ENCODE measurements around the gene ATP1A3. TPM values are rescaled to one million over a fixed set of nuclear protein-coding genes. Genes with fewer than 3 reads are reported as not detected.

ATP1A3 gene
- total RNA-seq, 4 donors from 2014 or later: not detected

DNA sequence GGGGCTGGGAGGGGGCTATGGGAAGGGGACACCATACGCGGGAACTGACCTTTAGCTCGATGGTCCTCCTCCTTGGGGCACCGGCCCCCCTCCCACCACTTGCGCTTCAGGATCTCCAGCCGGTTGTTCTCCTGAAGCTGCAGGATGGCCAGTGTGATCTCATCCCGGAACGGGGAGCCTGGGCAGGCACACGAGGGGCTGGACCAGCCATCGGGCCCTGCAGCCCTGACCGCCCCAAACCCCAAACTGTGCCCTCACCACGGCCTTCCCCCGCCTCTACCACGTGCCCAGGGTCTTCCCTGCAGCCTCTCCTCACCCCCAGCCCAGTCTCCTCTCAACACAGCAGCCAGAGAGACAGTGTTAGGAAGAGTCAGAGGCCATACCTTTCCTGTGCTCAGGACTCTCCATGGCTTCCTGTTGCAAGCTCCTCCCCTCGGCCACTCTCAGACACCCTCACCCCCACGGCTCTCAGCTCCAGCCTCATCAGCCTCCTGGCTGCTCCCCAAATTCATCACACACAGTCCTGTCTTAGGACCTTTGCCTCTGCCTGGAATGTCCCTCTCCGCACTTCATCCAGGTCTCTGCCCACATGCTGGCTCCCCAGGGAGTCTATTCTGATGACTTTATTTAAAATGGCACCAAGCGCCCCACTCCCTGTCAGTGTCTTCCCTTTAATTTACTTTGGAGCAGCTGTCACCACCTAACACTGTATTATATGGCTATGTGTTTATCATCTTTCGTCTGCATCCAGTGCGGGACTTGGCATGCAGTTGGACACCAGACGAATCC is 9.7 kb upstream of the ATP1A3 start:
- TF ChIP-seq, protein P1, sequence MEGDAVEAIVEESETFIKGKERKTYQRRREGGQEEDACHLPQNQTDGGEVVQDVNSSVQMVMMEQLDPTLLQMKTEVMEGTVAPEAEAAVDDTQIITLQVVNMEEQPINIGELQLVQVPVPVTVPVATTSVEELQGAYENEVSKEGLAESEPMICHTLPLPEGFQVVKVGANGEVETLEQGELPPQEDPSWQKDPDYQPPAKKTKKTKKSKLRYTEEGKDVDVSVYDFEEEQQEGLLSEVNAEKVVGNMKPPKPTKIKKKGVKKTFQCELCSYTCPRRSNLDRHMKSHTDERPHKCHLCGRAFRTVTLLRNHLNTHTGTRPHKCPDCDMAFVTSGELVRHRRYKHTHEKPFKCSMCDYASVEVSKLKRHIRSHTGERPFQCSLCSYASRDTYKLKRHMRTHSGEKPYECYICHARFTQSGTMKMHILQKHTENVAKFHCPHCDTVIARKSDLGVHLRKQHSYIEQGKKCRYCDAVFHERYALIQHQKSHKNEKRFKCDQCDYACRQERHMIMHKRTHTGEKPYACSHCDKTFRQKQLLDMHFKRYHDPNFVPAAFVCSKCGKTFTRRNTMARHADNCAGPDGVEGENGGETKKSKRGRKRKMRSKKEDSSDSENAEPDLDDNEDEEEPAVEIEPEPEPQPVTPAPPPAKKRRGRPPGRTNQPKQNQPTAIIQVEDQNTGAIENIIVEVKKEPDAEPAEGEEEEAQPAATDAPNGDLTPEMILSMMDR (IDR thresholded peaks at IDR 0.05; ENCODE audit: low read depth): no peak

DNA sequence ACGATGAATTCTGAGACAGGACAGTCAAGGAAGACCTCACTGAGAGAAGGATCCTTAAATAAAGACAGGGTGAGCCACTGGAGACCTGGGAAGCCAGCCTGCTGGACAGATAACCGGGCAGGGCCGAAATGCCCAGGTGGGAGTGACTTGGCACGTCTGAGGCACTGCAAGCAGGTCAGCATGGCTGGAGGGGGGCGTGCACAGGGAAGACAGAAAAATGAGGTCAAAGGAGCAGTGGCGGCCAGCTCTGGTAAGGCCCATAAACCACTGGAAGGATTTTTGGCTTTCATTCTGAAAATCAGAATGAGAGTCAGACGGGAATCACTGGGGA is 5.8 kb upstream of the ATP1A3 start:
- TF ChIP-seq, protein P1 (IDR thresholded peaks at IDR 0.05; ENCODE audit: low read depth): no peak

DNA sequence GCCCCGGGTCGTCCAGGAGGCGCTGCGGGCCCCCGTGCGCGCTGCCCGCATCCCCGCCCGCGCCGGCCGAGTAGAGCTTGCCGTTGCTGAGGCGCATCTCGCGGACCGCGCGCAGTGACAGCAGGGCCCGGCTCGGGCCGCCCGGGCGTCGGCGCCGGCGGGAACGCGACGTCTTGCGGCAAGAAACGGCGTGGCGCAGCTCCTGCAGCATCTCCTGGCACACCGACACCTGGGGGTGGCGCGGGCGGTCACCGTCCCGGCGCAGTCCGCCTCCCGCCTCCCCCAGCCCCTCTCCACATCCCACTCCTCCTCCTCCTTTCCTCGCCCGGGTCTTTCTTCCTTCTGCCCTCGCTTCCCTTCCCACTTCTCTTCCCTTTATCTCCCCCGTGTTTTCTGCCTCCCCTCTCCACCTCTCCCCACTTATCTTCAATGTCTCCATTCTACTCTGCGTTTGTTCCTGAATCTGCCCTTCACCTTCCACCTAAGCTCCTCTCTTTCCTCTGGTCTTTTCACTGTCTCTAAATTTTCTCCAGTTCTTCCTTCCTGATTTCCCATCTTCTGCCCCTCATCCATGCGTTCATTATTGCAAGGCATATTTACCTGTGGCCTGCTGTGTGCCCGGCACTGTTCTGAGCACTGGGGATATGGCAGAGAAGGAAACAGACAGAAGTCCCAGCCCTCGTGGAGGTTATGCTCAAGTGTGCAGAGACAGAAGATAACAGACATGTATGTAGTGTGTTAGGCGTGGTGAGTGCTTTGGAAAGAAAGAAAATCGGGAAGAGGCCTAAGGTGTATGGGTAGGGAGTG is 5.2 kb upstream of the ATP1A3 start:
- TF ChIP-seq, protein P1 (IDR thresholded peaks at IDR 0.05; ENCODE audit: low read depth): no peak

DNA sequence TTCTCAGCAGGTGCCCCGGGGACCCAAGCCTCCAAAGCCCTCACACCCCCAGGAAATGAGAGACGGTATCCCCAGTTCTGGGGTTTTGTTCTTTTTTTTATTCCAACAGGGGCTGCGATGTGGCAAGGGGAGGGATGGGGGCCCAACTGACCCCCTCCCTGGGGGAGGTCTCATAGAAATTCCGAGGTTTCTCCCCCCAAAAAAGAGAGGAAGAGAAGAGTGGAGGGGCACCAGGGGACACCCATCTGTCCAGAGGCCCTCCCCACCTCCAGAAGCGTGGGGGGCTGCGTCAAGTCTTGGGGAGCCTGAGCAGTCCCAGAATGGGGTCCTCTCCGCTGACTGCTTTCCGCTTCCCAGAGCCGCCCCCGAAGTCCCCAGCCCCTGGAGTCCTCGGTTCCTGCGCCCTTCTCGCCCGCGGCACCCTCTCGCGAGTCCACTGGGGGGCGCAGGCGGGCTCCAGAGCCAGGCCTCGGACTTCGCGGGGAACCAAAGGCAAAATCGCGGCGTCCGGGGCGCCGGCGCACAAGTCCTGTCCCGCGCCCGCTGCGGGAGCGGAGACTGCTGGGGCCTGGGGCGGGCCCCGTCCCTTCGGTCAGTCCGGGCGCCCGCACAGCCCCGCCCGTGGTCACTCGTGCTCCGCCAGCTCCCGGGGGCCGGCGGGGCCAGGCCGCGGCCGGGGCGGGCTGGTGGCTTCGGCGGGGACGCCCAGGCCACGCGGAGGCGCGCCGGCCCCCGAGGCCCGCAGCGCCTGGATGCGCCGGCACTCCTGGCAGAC is 4.4 kb upstream of the ATP1A3 start:
- TF ChIP-seq, protein P1 (IDR thresholded peaks at IDR 0.05; ENCODE audit: low read depth): no peak

DNA sequence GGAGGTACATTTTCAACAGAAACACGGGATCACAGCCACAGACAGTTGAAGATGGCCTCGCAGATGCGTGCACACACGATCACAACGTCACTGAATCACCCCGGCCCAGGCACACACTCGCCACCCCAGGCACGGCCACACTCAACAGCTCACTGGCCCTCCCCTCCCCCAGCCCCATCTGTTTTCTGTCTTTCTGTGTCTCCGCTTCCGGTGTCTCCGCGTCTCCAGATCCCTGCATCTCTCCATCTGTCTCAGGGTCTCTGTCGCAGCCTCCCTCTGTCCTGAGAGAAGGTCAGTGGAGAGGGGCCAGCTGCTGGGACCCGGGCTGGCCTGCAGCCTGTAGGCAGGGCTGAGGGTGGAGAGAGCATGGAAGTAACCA is 3.8 kb upstream of the ATP1A3 start:
- TF ChIP-seq, protein P1 (IDR thresholded peaks at IDR 0.05; ENCODE audit: low read depth): no peak

DNA sequence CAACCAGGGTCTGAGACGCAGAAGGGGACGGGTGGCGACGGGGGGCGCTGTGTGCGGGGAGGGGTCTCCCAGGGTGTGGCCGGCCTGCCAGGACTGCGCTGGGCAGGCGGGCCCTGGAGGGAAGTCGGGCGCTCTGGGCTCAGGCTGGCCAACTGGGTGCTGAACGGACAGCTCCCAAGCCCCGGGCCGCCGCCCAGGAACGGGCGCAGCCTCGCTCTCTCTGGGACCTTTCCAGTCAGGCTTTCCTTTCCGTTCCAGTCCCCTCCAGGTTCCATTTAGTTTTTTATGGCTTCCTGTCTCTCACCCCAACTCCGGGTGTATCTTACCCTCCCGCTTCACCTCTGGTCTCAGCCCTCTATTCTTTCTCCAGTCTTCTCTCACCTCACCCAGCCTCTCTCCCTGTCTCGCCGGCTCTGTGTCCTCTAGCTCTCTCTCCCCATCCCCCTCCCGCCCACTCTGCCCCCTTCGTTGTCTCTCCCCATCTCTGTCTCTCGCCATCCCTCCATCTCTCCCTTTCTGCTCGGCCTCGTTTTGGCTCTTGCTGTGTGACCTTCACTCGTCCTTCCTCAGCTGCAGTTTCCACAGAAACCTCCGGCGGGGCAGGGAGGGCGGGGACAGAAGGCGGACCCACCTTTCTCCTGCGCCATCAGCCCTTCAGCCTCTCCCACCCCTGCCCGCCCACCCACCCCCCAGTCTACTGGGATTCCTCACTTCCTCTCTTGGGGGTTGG is 3.3 kb upstream of the ATP1A3 start:
- TF ChIP-seq, protein P1 (IDR thresholded peaks at IDR 0.05; ENCODE audit: low read depth): no peak
